ENCODE measurements around the gene PLEKHA1.

Gene PLEKHA1

DNA sequence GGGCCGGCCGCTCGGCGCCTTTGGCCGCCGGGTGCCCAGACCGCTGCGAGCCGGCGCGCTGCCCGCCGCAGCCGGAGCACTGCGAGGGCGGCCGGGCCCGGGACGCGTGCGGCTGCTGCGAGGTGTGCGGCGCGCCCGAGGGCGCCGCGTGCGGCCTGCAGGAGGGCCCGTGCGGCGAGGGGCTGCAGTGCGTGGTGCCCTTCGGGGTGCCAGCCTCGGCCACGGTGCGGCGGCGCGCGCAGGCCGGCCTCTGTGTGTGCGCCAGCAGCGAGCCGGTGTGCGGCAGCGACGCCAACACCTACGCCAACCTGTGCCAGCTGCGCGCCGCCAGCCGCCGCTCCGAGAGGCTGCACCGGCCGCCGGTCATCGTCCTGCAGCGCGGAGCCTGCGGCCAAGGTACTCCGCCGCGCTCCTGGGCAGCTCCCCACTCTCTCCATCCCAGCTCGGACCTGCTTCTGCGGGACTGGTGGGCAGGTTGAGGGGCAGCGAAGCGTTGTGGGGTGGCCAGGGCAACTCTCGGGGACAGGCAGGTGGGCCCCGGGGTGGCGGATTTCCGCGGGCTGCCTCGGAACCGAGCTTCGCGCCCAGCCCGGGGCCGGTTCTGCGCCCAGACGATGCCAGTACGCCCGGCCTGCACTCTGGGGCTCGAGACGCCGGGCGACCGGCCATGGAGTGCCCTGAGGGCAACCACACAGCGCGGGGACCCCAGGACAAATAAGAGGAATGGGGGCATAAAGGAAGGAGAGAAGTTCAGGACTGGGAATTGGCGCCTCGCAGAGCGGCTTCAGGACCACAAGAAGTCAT, 87.4 kb downstream of the PLEKHA1 start:
- peak; percentile 24 for DNase-seq (ENCODE audit: low spot score)

- DNase-seq (ENCODE audit: low spot score), result peak; percentile 50
Observed at GRCh38 chr10:122462533-122463465, 88.3 kb downstream of the PLEKHA1 start.

- DNase-seq (ENCODE audit: low spot score), result no peak
Observed at GRCh38 chr10:122463466-122464249, 89.2 kb downstream of the PLEKHA1 start.

DNA sequence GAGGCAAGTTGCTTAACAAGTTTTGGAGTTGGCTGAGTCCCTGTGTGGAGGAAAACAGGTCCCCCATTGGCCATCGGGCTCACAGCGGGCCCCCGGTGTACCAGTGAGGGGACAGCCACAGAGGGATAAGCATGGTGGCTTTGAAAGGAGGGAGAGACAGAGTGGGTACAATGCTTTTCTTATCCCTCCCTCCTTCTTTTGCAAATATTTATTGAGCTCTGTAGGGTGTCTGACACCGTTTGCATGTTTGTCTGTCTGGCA, 89.7 kb downstream of the PLEKHA1 start:
- DNase-seq (ENCODE audit: low spot score), result no peak

DNA sequence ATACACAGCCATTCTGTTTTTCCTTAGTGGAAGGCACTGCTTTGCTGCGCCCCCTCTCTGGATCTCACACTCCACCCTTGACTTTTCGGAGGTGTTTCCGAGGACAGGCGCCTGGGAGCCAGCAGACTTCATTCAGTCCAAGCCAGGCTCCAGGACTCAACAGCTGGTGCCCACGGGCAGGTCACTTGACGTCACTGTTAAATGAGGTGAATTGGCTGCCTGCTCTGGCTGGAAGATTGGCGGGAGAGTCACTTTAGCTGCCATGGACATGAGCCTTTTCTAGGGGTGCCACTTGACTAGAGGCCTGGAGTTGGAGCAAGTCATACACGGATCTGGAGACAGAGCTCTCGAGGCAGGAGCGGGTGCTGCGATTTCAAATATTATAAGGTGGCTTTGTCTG, 90.1 kb downstream of the PLEKHA1 start:
- DNase-seq (ENCODE audit: low spot score), result no peak

DNA sequence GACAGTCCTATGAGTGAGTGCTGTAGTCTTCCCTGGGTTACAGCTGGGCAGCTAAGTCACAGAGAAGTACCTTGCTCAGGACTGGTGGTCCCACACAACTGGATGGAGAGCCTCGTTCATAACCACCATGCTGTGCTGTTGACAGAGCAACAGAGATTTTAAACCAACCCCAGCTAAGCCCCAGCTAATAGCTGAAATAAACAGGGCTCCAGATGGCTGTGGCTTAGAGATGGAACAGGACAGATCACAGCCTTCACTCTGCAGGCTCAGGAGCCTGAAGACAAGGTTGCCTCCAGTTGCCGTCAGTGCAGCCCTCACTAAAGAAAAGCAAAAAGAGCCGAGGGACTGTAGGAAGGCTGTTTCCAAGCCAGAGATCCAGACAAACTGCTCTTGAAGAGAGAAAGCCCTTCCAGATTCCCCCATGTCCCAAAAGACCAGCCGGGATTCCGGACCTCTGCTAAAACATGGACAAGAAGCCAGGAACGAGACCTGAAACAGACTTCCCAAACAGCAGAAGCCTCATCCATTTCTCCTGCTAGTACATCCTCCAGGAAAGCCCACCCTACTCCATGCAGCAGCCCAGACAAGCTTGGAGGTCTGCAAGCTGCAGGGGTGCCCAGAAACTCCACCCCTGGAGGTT, 91.0 kb downstream of the PLEKHA1 start:
- DNase-seq (ENCODE audit: low spot score), result no peak

GRCh38 chr10:122466951-122467381, 92.5 kb downstream of the PLEKHA1 start:
- no peak for DNase-seq (ENCODE audit: low spot score)

DNA sequence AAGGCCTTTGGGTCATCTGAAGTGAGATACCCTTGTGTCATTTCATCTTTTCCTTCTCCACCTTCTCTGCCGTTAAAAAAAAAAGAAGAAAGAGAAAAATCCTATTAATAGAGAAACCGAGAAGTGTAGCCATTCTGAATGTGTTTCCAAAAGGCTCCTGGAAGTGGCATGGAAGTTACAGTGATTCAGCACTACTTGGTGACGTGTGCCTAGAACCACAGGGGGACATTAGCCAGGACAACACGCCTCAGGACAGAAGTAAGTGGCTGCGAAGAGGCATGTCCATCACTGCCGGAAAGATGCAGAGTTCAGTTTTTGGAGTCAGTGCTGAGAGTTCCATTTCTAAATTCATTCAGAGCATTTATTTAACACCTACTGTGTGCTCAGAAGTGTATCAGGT, 93.2 kb downstream of the PLEKHA1 start:
- no peak for DNase-seq (ENCODE audit: low spot score)

GRCh38 chr10:122468307-122468925, 93.9 kb downstream of the PLEKHA1 start:
- DNase-seq (ENCODE audit: low spot score), result no peak

GRCh38 chr10:122468926-122469781, 94.6 kb downstream of the PLEKHA1 start:
- DNase-seq (ENCODE audit: low spot score), result peak; percentile 88

DNA sequence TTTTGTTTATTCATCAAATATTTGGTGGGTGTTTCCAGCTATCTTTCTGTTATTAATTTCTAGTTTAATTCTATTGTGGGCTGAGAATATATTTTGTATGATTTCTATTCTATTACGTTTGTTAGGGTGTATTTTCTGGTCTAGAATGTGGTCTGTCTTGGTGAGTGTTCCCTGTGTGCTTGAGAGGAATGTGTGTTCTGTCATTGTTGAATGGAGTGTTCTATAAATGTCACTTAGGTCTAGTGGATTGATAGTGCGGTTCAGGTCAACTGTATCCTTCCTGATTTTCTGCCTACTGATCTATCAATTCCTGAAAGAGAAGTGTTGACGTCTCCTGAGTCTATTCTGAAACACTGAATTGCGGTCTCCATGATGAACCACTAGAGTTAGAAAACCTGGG, 95.3 kb downstream of the PLEKHA1 start:
- no peak for DNase-seq (ENCODE audit: low spot score)

DNA sequence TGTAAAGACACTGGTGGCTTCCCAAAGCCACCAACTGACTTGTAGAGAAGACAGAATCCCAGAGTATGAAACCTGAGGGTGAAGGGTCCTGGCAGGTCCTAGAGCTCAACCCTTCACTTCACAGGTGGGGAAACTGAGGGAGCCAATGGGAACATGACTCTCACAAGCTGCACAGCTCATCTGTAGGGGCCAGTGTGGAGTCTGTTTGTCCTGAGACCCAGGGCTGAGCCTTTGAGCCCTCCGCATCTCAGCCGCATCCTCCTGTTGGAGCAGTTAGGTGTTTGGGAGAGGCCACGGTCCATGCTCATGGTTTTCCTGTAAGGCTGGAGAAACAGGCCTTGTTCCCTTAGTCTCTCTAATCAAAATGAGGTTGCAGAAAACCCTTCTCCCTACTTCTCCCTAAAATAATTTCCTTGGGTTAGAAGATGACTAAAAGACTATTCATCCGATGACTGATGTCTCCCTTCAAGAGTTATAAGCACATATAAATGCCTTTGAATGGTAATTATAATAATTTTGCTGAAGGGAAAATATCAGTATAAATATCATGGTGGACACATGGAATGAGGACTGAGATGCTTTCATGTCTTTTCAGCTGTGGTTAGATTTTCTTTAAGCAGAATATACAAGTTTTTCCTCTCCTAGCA, 97.1 kb downstream of the PLEKHA1 start:
- DNase-seq (ENCODE audit: low spot score), result no peak

- no peak for DNase-seq (ENCODE audit: low spot score)
Observed at GRCh38 chr10:122473116-122473515, 98.6 kb downstream of the PLEKHA1 start.

DNA sequence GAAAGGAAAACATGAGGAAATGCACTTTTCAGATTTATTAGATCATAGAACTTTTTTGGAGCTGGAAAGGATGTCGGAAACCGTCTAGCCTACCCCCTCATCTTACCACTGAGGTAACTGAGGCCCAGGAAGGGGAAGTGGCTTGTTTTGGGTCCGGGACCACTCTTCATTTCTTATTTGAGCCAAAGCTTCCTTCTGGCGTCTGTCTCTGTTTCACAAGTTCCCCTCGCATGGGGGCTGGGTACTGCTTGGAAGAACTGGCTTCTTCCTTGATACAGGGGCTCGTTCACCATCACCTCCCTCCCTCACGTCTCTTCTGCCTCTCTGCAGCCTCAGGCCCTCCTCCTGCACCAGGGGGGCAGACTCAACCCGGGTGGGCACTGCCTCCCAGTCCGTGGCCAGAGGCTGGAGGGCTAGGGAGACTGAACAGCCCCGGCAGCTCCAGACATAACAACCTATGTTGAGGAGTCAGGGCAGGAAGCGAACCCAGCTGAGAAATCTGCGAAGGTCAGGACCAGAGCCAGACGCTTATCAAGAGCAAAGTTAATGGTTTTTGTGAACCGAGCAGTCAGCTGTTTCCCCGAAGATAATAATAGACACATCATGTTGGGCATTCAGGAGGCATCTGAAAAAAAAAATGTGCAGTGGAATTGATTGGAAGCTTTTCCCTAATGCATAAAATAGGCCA, 99.8 kb downstream of the PLEKHA1 start:
- DNase-seq (ENCODE audit: low spot score), result no peak

DNA sequence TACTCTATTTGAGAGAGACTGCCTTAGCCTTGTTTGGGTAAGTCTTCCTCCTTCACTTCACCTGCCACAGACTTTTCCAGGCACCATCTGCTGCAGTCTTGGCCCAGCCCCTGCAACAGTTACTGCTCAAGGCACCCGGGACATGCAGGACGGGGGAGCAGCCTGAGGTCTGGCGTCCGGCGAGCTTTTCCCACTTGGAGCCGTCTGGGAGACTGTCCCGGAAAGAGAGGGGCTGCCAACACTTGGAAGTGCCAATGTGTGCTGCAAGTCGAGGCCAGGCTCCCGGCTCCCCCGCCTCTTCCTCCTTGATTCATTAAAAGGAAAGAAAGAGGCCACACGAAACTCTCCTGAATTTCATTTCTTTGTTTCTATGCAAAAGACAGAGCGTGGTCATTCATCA, 100.6 kb downstream of the PLEKHA1 start:
- peak; percentile 49 for DNase-seq (ENCODE audit: low spot score)

DNA sequence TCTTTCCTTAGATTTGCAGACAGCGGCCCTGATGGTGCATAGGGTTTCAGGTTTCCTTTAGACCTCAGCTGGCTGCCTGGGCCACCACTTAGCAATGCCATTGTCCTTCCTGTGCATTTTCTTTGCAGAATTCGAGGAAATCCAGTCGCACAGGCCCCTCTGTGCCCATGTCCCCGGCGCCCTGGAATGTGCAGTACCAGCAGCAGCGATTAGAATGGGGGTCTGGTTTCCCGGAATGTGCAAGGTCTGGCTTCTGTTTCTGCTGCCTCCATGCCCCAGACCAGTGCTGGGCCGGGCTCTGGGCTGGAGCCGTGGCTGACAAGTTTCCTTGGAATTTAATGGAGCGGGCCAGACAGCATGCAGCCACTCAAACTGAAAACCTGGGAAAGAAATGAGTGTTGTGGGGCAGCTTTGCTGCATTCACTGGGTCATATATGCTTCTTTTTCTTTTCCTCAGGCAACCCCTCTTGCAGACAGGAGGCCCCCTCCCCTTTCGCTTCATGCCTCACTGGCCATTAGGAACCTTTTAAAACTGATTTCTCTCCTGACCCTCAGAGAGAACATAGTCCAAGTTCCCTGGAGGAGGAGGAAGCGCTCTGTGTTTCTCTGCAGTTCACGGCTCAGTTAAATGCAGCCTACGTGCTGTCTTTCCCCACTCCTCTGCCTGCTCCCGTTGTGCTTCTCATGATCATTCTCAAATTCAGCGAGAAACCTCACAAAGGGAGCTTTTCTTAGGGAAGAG, 101.3 kb downstream of the PLEKHA1 start:
- peak; percentile 81 for DNase-seq (ENCODE audit: low spot score)

- no peak for DNase-seq (ENCODE audit: low spot score)
Observed at GRCh38 chr10:122476333-122476695, 101.8 kb downstream of the PLEKHA1 start.

- no peak for DNase-seq (ENCODE audit: low spot score)
Observed at GRCh38 chr10:122477436-122477835, 102.9 kb downstream of the PLEKHA1 start.

DNA sequence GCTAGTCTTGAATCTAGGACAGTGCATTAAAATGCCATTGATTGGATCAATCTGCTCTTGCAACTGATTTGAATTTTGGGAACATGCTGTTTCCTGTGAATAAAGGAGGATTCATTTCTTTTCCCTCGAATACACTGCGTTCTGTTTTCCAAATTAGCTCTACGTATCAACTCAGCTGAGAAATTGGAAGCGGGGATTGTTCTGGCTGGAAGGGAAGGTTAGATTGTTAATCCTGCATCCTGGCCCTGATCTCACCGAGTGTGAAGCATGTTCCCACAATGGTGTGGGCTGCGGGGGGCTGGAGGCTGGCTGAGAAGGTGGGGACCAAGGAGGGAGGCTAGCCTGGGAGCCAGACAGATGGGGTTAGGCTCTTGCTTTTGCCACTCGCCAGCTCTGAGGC, 104.5 kb downstream of the PLEKHA1 start:
- no peak for DNase-seq (ENCODE audit: low spot score)
